Brain microvascular endothelial cell (primary cell): ENCODE results near the gene PIGU.

Source experiments
- DNase-seq: peaks from one replicate; pipeline ENCODE4 v3.0.0-alpha.2; 2020
- H3K27ac ChIP-seq: fragments of 250-450 bp; sonication (Bioruptor Pico); 2 replicates; pipeline ENCODE4 v1.5.1; 2020; ENCODE audit warnings: mild to moderate bottlenecking, moderate library complexity
- H3K27me3 ChIP-seq: fragments of 250-450 bp; sonication (Bioruptor Pico); replicated peaks from 2 replicates; pipeline ENCODE4 v1.5.1; 2020; ENCODE audit warnings: mild to moderate bottlenecking
- H3K36me3 ChIP-seq: fragments of 250-450 bp; sonication (Bioruptor Pico); replicated peaks from 2 replicates; pipeline ENCODE4 v1.5.1; 2020; ENCODE audit warnings: mild to moderate bottlenecking
- H3K4me3 ChIP-seq: 2 replicates; pipeline ENCODE4 v1.5.1; 2011; ENCODE audit warnings: low read depth, mild to moderate bottlenecking, control low read depth, low read length, moderate library complexity
- in situ Hi-C: cut with HindIII; loops from 2 replicates; pipeline ENCODE4 v1.10.0; 2017; ENCODE audit warnings: low sequenced_read_pairs, low pct_ligation_motif_present
- TF ChIP-seq, protein P1 (sequence below): IDR thresholded peaks from 2 replicates; pipeline ENCODE4 v1.5.1; 2011; ENCODE audit warnings: low read depth, mild to moderate bottlenecking, moderate library complexity, low read length, control low read depth, inconsistent platforms; ENCODE audit errors: missing control alignments

The PIGU gene

DNA sequence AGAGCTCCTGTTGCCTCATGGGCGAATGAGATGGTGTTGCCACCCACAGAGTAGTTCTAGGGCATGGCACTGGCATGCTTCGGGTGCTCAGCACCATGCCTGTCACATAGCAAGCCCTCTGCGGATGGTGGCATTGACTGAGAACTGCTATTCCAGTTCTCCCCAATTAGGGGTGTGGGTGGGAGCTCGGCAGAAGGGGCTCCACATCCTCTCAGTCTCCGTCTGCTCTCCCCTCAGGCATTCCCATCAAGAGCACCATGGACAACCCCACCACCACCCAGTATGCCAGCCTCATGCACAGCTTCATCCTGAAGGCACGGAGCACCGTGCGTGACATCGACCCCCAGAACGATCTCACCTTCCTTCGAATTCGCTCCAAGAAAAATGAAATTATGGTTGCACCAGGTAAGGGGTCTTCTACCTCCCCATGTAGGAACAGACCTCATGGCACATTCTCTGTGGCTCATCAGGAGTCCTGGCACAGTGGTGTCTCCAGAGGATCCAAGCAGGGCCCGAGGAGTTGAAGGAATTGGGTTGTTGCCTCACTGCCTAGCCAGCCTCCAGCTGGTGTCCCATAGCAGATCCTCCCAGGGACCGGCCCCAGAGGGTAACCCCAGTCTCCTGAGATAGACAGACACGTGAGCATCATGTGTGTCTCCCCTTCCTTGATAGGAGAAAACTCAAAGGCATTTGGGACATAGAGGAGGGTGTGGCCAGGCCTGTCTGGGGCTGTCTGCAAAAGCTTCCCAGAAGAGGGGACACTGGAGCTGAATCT, 142.3 kb downstream of the PIGU start:
- Histone ChIP-seq H3K36me3 (peaks cover 86% of the 10 kb centered on the region), H3K4me3 (no peak overlapping the region), H3K27ac (no peak overlapping the region), H3K27me3 (no peaks in the 10 kb centered on the region)
- DNase-seq, result no peak
- in situ Hi-C loops, result no loop called here
- TF ChIP-seq, protein P1, sequence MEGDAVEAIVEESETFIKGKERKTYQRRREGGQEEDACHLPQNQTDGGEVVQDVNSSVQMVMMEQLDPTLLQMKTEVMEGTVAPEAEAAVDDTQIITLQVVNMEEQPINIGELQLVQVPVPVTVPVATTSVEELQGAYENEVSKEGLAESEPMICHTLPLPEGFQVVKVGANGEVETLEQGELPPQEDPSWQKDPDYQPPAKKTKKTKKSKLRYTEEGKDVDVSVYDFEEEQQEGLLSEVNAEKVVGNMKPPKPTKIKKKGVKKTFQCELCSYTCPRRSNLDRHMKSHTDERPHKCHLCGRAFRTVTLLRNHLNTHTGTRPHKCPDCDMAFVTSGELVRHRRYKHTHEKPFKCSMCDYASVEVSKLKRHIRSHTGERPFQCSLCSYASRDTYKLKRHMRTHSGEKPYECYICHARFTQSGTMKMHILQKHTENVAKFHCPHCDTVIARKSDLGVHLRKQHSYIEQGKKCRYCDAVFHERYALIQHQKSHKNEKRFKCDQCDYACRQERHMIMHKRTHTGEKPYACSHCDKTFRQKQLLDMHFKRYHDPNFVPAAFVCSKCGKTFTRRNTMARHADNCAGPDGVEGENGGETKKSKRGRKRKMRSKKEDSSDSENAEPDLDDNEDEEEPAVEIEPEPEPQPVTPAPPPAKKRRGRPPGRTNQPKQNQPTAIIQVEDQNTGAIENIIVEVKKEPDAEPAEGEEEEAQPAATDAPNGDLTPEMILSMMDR, result no peak

DNA sequence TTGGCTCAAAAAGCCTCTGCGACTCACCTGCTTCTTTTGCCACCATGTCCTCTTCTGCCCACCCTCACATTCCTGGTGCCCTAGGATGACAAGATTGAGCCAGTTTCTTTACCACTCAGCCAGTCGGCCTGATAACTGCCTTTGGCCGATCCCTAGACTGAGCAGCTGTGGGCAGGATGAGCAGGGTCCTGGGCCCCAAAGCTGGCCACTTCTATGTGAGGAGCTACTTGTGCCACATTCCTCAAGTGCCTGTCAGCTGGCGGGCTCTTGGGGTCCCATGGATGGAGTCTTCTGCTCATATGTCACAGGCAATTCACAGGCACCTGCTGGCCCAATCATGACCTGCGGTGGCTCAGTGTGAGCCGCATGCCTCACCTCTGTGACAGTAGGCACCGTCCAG, 144.1 kb downstream of the PIGU start:
- Histone ChIP-seq H3K36me3 (peaks cover 83% of the 10 kb centered on the region), H3K27me3 (no peaks in the 10 kb centered on the region), H3K4me3 (no peak overlapping the region), H3K27ac (no peak overlapping the region)
- in situ Hi-C loops, result no loop called here
- no peak for DNase-seq
- TF ChIP-seq, protein P1, result no peak

DNA sequence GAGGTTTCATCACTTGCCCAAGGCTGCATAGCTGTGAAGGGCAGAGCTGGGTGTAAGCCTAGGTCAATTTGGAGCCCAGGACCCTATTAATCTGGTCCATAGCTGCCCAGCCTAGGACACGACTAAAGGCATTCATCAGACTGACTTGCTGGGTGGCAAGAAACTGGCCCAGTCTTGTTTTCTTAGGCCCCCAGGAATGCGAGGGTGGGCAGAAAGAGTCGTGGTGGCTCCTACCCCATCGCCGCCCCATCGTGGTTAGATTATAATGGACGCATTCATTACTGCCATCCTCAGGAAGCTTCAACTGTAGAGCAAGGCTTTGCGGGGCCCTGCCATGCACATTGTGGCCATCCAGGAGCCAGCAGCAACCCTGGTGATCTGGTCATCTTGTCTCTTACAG, 144.6 kb downstream of the PIGU start:
- no peaks in the 10 kb centered on the region for H3K27me3 ChIP-seq
- TF ChIP-seq, protein P1, result no peak
- H3K4me3 ChIP-seq, result no peak overlapping the region
- DNase-seq, result no peak
- no peak overlapping the region for H3K27ac ChIP-seq
- in situ Hi-C loops, result no loop called here
- peaks cover 84% of the 10 kb centered on the region for H3K36me3 ChIP-seq

DNA sequence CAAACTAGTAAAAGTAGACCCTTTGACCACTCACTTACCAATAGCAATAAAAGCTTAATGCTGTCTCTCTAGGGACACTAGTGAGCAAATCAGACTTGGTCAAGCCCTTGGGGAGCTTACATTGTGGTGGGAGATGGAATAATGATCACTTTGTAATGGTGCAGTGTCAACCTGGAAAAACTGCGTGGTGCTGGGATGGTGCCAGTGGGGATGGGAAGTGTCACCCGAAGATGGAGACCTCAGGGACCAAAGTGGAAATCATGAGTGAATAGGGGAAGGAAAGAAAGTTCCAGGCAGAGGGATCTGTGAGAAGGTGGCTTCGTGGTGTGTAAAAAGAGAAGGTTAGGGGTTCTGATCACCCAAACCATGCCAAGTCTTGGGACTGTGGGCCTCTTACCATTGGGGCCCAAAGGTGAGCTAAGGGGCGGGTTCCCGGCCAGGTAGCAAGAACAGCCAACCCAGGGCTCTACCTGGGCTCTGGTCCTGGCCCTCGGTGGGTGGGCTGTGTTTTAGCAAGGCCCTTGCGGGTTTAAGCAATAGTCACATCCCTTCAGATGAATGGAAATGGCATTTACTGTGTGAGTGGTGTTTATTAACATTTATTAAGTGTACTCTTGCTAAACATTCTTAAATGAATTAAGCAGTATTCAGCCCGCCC, 145.2 kb downstream of the PIGU start:
- Histone ChIP-seq H3K36me3 (peaks cover 84% of the 10 kb centered on the region), H3K27ac (no peak overlapping the region), H3K27me3 (no peaks in the 10 kb centered on the region), H3K4me3 (no peak overlapping the region)
- DNase-seq, result no peak
- in situ Hi-C loops, result no loop called here
- TF ChIP-seq, protein P1, result no peak

DNA sequence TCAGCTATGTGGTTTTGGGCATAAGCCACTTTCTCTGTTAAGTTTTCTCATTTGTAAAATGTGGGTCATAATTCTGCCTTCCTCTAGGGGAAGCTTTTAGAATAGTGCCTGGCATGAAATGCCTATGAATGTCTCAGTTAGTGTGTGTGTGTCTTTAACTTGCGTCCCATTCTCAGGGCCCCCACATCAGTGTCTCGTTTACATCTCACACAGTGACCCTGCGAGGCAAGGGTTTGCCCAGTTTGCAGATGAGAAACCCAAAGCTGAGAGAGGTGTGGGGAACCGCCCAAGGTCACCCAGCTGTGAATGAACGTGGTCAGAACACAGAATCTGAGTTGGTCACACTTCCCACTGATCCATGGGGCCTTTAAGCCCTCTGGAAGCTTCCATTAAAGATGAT, 146.6 kb downstream of the PIGU start:
- in situ Hi-C loops, result no loop called here
- DNase-seq, result no peak
- no peak overlapping the region for H3K4me3 ChIP-seq
- no peak overlapping the region for H3K27ac ChIP-seq
- TF ChIP-seq, protein P1, result no peak
- H3K27me3 ChIP-seq, result no peaks in the 10 kb centered on the region
- peaks cover 75% of the 10 kb centered on the region for H3K36me3 ChIP-seq
